ENCODE data around the gene CACNA1S.

CACNA1S gene

GRCh38 chr1:201021630-201022492, 90.4 kb downstream of the CACNA1S start:
- Histone ChIP-seq H3K4me1 (ENCODE audit: insufficient read depth, low read length) (peaks cover 42% of the 10 kb centered on the region), H3K36me3 (ENCODE audit: insufficient read depth, low read length) (no peaks in the 10 kb centered on the region), H2AFZ (ENCODE audit: low read depth, low read length) (no peak overlapping the region), H3K27me3 (ENCODE audit: insufficient read depth, low read length) (no peaks in the 10 kb centered on the region), H3K9me3 (ENCODE audit: low read length) (no peaks in the 10 kb centered on the region), H3K4me3 (ENCODE audit: low read length) (peak overlapping the region; percentile 60)

DNA sequence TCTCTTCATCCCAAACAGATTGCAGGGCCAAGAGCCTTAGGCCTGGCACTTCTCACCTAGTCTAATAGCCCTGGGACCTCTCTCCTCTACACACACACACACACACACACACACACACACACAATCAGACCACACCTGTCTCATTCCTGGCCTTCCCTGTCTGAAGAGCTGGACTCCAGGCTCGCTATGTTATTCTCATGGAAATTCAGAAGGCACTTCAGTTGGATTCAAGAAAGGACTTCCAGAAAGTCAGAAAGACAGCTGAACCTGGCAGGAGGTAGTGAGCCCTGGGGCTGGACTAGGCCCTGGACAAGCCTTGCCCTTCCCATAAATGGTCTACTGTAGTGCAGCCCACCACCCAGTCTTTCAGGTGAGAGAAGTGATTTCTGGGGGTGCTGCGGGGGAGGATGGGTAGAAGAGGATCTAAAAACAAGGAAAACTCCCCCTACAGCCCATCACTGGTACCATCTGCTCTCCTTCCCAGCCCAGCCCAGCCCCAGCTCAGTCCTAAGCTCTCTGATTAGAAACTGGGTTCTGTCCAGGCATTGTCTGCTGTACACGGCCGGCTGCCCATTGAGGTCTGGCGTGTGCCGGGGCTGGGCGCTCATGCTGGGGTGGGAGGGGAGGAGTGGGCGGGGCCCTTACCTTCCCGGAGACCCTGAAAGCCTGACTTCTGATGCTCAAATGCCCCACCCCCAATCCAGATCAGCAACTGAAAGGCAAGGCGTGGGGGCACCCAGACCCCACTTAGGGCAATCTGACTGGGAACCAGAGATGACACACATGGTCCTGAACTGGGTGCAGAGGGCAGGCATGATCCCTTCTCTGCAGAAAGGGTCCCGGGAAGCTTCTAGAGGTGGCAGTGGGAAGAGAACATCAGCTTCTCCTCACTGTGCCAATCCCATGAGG, 91.3 kb downstream of the CACNA1S start:
- Histone ChIP-seq H3K4me3 (ENCODE audit: low read length) (peak overlapping the region; percentile 60), H3K4me1 (ENCODE audit: insufficient read depth, low read length) (peaks cover 48% of the 10 kb centered on the region), H3K9me3 (ENCODE audit: low read length) (no peaks in the 10 kb centered on the region)

GRCh38 chr1:201020040-201020591, 92.1 kb downstream of the CACNA1S start:
- no peak overlapping the region for H3K4me3 ChIP-seq (ENCODE audit: low read length)
- H3K27me3 ChIP-seq (ENCODE audit: insufficient read depth, low read length), result no peaks in the 10 kb centered on the region
- H3K9me3 ChIP-seq (ENCODE audit: low read length), result no peaks in the 10 kb centered on the region
- H3K36me3 ChIP-seq (ENCODE audit: insufficient read depth, low read length), result no peaks in the 10 kb centered on the region
- no peak overlapping the region for H2AFZ ChIP-seq (ENCODE audit: low read depth, low read length)
- peaks cover 48% of the 10 kb centered on the region for H3K4me1 ChIP-seq (ENCODE audit: insufficient read depth, low read length)

More for the DNA sequence above, 91.3 kb downstream of the CACNA1S start:
- Histone ChIP-seq H3K36me3 (ENCODE audit: insufficient read depth, low read length) (no peaks in the 10 kb centered on the region), H2AFZ (ENCODE audit: low read depth, low read length) (no peak overlapping the region), H3K27me3 (ENCODE audit: insufficient read depth, low read length) (no peaks in the 10 kb centered on the region)

GRCh38 chr1:201019321-201019977, 92.8 kb downstream of the CACNA1S start:
- no peaks in the 10 kb centered on the region for H3K36me3 ChIP-seq (ENCODE audit: insufficient read depth, low read length)
- no peak overlapping the region for H2AFZ ChIP-seq (ENCODE audit: low read depth, low read length)
- no peaks in the 10 kb centered on the region for H3K27me3 ChIP-seq (ENCODE audit: insufficient read depth, low read length)
- H3K4me3 ChIP-seq (ENCODE audit: low read length), result no peak overlapping the region
- no peaks in the 10 kb centered on the region for H3K9me3 ChIP-seq (ENCODE audit: low read length)
- peaks cover 45% of the 10 kb centered on the region for H3K4me1 ChIP-seq (ENCODE audit: insufficient read depth, low read length)

DNA sequence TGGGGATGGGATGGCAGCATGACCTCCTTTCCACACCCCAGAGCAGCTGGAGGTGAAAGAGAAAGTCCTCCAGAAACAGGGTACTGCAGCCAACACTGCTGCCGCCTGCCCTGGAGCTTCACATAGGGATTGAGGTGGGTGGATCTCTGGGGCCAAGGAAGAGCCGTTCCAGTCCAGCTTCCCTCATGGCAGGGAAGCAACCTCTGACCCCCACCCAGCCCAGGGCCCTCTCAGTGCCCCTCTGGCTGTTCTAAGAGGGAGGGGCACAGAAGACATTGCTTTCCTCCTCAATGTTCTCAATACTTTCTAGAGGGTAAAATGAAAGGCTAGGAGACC, 94.4 kb downstream of the CACNA1S start:
- H3K27me3 ChIP-seq (ENCODE audit: insufficient read depth, low read length), result no peaks in the 10 kb centered on the region
- no peaks in the 10 kb centered on the region for H3K9me3 ChIP-seq (ENCODE audit: low read length)
- H3K36me3 ChIP-seq (ENCODE audit: insufficient read depth, low read length), result no peaks in the 10 kb centered on the region
- no peak overlapping the region for H3K4me3 ChIP-seq (ENCODE audit: low read length)
- peaks cover 47% of the 10 kb centered on the region for H3K4me1 ChIP-seq (ENCODE audit: insufficient read depth, low read length)
- no peak overlapping the region for H2AFZ ChIP-seq (ENCODE audit: low read depth, low read length)

GRCh38 chr1:201016943-201017827, 95.0 kb downstream of the CACNA1S start:
- no peak overlapping the region for H2AFZ ChIP-seq (ENCODE audit: low read depth, low read length)
- H3K4me1 ChIP-seq (ENCODE audit: insufficient read depth, low read length), result peaks cover 41% of the 10 kb centered on the region
- no peaks in the 10 kb centered on the region for H3K27me3 ChIP-seq (ENCODE audit: insufficient read depth, low read length)
- no peaks in the 10 kb centered on the region for H3K36me3 ChIP-seq (ENCODE audit: insufficient read depth, low read length)
- H3K9me3 ChIP-seq (ENCODE audit: low read length), result no peaks in the 10 kb centered on the region
- H3K4me3 ChIP-seq (ENCODE audit: low read length), result no peak overlapping the region

DNA sequence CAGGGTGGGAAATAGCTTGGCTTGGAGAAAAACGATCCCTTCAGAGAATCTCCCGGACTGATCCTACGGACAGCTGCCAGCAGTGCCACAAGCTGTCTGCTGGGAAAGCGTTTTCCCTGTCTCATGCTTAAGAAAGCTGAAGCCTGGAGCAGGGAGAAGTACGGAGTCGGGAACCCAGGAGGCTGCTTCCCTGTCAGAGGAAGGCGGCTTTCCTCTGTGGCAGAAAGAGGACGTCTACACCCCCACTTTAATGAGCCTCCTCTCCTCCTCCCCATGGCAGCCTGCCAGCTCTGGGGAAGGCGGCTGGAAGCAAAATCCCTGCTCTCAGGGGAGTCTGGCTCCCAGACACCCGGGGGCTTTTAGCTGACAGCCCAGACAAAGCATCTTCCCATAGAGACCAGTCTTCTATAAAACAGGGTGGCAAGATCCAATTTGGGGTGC, 96.0 kb downstream of the CACNA1S start:
- H3K9me3 ChIP-seq (ENCODE audit: low read length), result no peaks in the 10 kb centered on the region
- H3K4me1 ChIP-seq (ENCODE audit: insufficient read depth, low read length), result peaks cover 38% of the 10 kb centered on the region
- H3K4me3 ChIP-seq (ENCODE audit: low read length), result no peak overlapping the region
- H3K27me3 ChIP-seq (ENCODE audit: insufficient read depth, low read length), result no peaks in the 10 kb centered on the region
- H3K36me3 ChIP-seq (ENCODE audit: insufficient read depth, low read length), result no peaks in the 10 kb centered on the region
- no peak overlapping the region for H2AFZ ChIP-seq (ENCODE audit: low read depth, low read length)

DNA sequence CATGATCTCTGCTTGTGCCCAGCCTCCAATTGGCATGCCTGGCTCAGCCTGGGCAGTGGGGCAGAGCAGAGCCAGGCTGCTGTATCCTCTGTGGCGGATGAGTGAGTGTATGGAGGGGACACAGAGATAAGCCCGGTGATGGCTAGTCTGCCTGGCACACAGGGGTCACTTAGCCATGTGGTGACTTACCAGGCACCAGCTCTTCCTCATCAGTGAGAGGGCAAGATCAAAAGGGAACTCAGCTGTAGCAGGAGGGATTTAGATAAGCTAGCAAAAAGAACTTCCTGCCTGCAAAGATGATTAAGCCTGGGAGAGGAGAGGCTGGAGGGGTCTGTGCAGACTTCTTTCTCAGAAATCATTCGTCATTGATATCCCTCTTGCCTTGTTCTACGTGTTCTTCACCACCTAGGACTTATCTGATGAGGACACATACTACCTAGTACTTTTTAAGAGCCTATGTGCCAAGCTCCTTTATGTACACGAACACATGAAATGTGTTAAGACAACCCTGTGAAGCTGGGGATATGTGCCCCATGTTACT, 96.6 kb downstream of the CACNA1S start:
- Histone ChIP-seq H3K4me1 (ENCODE audit: insufficient read depth, low read length) (peaks cover 38% of the 10 kb centered on the region), H3K4me3 (ENCODE audit: low read length) (no peak overlapping the region), H2AFZ (ENCODE audit: low read depth, low read length) (no peak overlapping the region), H3K27me3 (ENCODE audit: insufficient read depth, low read length) (no peaks in the 10 kb centered on the region), H3K9me3 (ENCODE audit: low read length) (no peaks in the 10 kb centered on the region), H3K36me3 (ENCODE audit: insufficient read depth, low read length) (no peaks in the 10 kb centered on the region)

- peaks cover 46% of the 10 kb centered on the region for H3K4me1 ChIP-seq (ENCODE audit: insufficient read depth, low read length)
- H3K27me3 ChIP-seq (ENCODE audit: insufficient read depth, low read length), result no peaks in the 10 kb centered on the region
- H3K9me3 ChIP-seq (ENCODE audit: low read length), result no peaks in the 10 kb centered on the region
- H2AFZ ChIP-seq (ENCODE audit: low read depth, low read length), result no peak overlapping the region
- H3K36me3 ChIP-seq (ENCODE audit: insufficient read depth, low read length), result no peaks in the 10 kb centered on the region
- no peak overlapping the region for H3K4me3 ChIP-seq (ENCODE audit: low read length)
Measured at GRCh38 chr1:201014816-201015200, 97.4 kb downstream of the CACNA1S start.

- Histone ChIP-seq H3K4me1 (ENCODE audit: insufficient read depth, low read length) (peaks cover 50% of the 10 kb centered on the region), H3K9me3 (ENCODE audit: low read length) (no peaks in the 10 kb centered on the region), H3K36me3 (ENCODE audit: insufficient read depth, low read length) (no peaks in the 10 kb centered on the region), H3K4me3 (ENCODE audit: low read length) (no peak overlapping the region), H3K27me3 (ENCODE audit: insufficient read depth, low read length) (no peaks in the 10 kb centered on the region), H2AFZ (ENCODE audit: low read depth, low read length) (no peak overlapping the region)
Measured at GRCh38 chr1:201013991-201014815, 98.0 kb downstream of the CACNA1S start.

DNA sequence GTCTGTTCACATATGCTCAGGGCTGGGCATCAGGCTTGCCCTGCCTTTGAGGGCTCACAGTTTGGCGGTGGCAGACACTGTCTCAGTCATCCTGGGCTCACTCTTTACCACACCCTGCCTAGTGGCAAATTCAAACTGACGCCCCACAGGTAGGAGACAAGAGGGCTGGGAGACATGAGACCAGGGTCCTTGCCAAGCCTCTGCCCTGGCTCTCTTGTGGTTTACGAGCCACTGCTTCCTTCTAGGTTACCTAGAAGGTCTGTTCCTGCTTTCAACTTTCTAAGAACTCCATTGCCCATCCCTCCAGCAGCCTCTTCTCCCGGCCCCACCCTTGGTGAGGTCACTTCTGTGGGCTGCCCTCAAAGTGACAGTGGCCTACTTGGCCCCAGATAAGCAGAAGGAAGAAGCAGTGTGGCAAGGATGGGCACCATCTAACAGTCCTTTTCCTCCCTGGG, 99.2 kb downstream of the CACNA1S start:
- H3K4me1 ChIP-seq (ENCODE audit: insufficient read depth, low read length), result peaks cover 54% of the 10 kb centered on the region
- H3K4me3 ChIP-seq (ENCODE audit: low read length), result no peak overlapping the region
- H3K9me3 ChIP-seq (ENCODE audit: low read length), result no peaks in the 10 kb centered on the region
- H3K27me3 ChIP-seq (ENCODE audit: insufficient read depth, low read length), result no peaks in the 10 kb centered on the region
- no peaks in the 10 kb centered on the region for H3K36me3 ChIP-seq (ENCODE audit: insufficient read depth, low read length)
- H2AFZ ChIP-seq (ENCODE audit: low read depth, low read length), result no peak overlapping the region
